Neural progenitor cell (in vitro differentiated cells): ENCODE measurements around the gene ADCY9. TPM values are rescaled to one million over a fixed set of nuclear protein-coding genes. Genes with fewer than 3 reads are reported as not detected.
"Not testable (repeated sequence)": the region's sequence is repeated elsewhere in the genome, so short reads cannot be mapped to it uniquely, and the experiment has no call there.

ENCODE experiments used
- DNase-seq: peaks from one replicate; pipeline ENCODE4 v3.0.0-alpha.2; 2016; ENCODE audit warnings: low spot score
- H2AFZ ChIP-seq: fragments of 200-600 bp; sonication (generic); replicated peaks from 2 replicates; pipeline ENCODE4 v1.6.1; 2016; ENCODE audit warnings: antibody characterized with exemption
- H3F3A ChIP-seq: fragments of 200-600 bp; sonication (generic); 2 replicates; pipeline ENCODE4 v1.6.1; 2016; ENCODE audit warnings: antibody characterized with exemption, low read depth
- H3K27ac ChIP-seq: fragments of 200-600 bp; sonication (generic); 2 replicates; pipeline ENCODE4 v1.5.1; 2016; ENCODE audit warnings: mild to moderate bottlenecking
- H3K27me3 ChIP-seq: fragments of 200-600 bp; sonication (generic); 2 replicates; pipeline ENCODE4 v1.6.1; 2016; ENCODE audit warnings: mild to moderate bottlenecking, moderate library complexity
- H3K36me3 ChIP-seq: fragments of 200-600 bp; sonication (generic); 2 replicates; pipeline ENCODE4 v1.5.1; 2016
- H3K4me1 ChIP-seq: fragments of 200-600 bp; sonication (generic); 2 replicates; pipeline ENCODE4 v1.6.1; 2016; ENCODE audit warnings: mixed run types
- H3K4me2 ChIP-seq: fragments of 200-600 bp; sonication (generic); 2 replicates; pipeline ENCODE4 v1.6.1; 2016
- H3K4me3 ChIP-seq: fragments of 200-600 bp; sonication (generic); 2 replicates; pipeline ENCODE4 v1.5.1; 2016
- H3K79me2 ChIP-seq: fragments of 200-600 bp; sonication (generic); 2 replicates; pipeline ENCODE4 v1.6.1; 2016; ENCODE audit warnings: low read depth
- H3K9ac ChIP-seq: fragments of 200-600 bp; sonication (generic); 2 replicates; pipeline ENCODE4 v1.6.1; 2016
- H3K9me3 ChIP-seq: fragments of 200-600 bp; sonication (generic); 2 replicates; pipeline ENCODE4 v1.5.1; 2016; ENCODE audit warnings: low read depth
- H4K20me1 ChIP-seq: fragments of 200-600 bp; sonication (generic); 2 replicates; pipeline ENCODE4 v1.6.1; 2016; ENCODE audit warnings: low read depth
- H3K27ac Mint-ChIP-seq: 3 replicates; pipeline ENCODE4 v1.8.0; 2021; ENCODE audit warnings: mixed read lengths
- H3K27me3 Mint-ChIP-seq: 2 replicates; pipeline ENCODE4 v1.8.0; 2022; ENCODE audit warnings: low read depth, mild to moderate bottlenecking, inconsistent platforms, moderate library complexity, mixed read lengths; ENCODE audit not compliant: insufficient read depth
- H3K36me3 Mint-ChIP-seq: 3 replicates; pipeline ENCODE4 v1.8.0; 2021; ENCODE audit warnings: mixed read lengths
- H3K4me1 Mint-ChIP-seq: 3 replicates; pipeline ENCODE4 v1.8.0; 2021; ENCODE audit warnings: mixed read lengths
- H3K4me3 Mint-ChIP-seq: 3 replicates; pipeline ENCODE4 v1.8.0; 2021; ENCODE audit warnings: mild to moderate bottlenecking, moderate library complexity, mixed read lengths
- H3K9me3 Mint-ChIP-seq: 3 replicates; pipeline ENCODE4 v1.8.0; 2020; ENCODE audit warnings: mixed read lengths
- EZH2 ChIP-seq: fragments of 200-600 bp; sonication (generic); IDR thresholded peaks from 2 replicates; pipeline ENCODE4 v1.6.1; 2017; ENCODE audit warnings: antibody characterized with exemption, mild to moderate bottlenecking, moderate library complexity
- EZH2phosphoT487 ChIP-seq: fragments of 200-600 bp; sonication (generic); IDR thresholded peaks from 2 replicates; pipeline ENCODE4 v1.6.1; 2017; ENCODE audit warnings: antibody characterized with exemption
- total RNA-seq: library from RNA; depleted of rRNA; stranded (reverse); fragments of >200 nt; gene quantifications from 2 replicates; pipeline ENCODE4 v1.2.3, GENCODE V29; 2015; ENCODE audit warnings: low replicate concordance
- TF ChIP-seq, protein P1 (sequence below): fragments of 200-600 bp; sonication (generic); IDR thresholded peaks from 2 replicates; pipeline ENCODE4 v1.5.1; 2017; ENCODE audit warnings: antibody characterized with exemption, mild to moderate bottlenecking

Gene ADCY9
- total RNA-seq, 1 donor from 2014 or later: 1.2 TPM

DNA sequence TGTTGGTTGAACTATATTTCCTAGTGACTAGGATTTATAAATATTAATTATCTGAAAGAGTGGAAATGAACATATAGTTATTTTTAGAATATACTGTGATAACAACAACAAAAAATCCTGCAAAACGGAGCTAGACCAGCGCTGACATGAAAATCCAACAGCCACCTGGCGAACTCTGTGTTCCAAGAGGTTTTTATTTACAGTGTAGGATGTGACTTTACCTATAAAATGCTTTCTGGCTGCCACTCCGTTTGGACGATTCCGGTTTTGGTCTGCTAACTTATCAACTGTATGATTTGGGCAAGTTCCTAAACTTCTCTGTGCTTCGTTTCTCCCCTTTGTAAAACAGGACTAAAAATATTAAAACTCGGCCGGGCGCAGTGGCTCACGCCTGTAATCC lies 73.7 kb downstream of the ADCY9 start:
- Mint-ChIP-seq H3K27me3 (no peaks in the 10 kb centered on the region), H3K9me3 (no peaks in the 10 kb centered on the region), H3K36me3 (no peaks in the 10 kb centered on the region), H3K4me1 (peaks cover 6% of the 10 kb centered on the region), H3K27ac (no peak overlapping the region), H3K4me3 (no peak overlapping the region)
- Histone ChIP-seq H3F3A (no peaks in the 10 kb centered on the region), H2AFZ (no peak overlapping the region), H3K4me3 (no peak overlapping the region), H3K4me2 (no peak overlapping the region), H3K27ac (no peak overlapping the region), H3K36me3 (no peaks in the 10 kb centered on the region), H3K9me3 (no peaks in the 10 kb centered on the region), H3K79me2 (no peaks in the 10 kb centered on the region), H3K4me1 (no peaks in the 10 kb centered on the region), H4K20me1 (no peaks in the 10 kb centered on the region), H3K27me3 (no peaks in the 10 kb centered on the region), H3K9ac (no peak overlapping the region)
- no peak for DNase-seq
- TF ChIP-seq, protein P1, sequence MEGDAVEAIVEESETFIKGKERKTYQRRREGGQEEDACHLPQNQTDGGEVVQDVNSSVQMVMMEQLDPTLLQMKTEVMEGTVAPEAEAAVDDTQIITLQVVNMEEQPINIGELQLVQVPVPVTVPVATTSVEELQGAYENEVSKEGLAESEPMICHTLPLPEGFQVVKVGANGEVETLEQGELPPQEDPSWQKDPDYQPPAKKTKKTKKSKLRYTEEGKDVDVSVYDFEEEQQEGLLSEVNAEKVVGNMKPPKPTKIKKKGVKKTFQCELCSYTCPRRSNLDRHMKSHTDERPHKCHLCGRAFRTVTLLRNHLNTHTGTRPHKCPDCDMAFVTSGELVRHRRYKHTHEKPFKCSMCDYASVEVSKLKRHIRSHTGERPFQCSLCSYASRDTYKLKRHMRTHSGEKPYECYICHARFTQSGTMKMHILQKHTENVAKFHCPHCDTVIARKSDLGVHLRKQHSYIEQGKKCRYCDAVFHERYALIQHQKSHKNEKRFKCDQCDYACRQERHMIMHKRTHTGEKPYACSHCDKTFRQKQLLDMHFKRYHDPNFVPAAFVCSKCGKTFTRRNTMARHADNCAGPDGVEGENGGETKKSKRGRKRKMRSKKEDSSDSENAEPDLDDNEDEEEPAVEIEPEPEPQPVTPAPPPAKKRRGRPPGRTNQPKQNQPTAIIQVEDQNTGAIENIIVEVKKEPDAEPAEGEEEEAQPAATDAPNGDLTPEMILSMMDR: no peak
- no peak for TF ChIP-seq EZH2
- TF ChIP-seq EZH2phosphoT487: no peak

DNA sequence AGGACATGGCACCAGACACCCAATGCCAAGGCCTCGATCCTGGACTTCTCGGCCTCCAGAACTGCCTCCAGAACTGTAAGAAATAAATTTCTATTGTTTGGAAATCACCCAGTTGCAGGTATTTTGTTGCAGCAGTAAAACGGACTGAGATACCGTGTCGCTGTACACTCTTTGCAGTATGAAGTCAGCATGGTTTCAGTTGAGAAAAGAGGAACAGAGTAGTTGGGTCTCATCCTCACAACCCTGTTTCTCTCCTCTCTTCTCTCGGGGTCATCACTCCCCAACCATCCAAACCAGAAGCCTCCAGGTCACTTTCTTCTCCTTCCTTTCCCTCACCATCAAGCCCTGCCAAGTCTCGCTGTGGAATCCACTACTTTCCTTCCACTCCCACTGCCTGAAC lies 77.8 kb downstream of the ADCY9 start:
- H3K4me2 ChIP-seq: no peak overlapping the region
- H3K4me3 Mint-ChIP-seq: no peak overlapping the region
- H4K20me1 ChIP-seq: no peaks in the 10 kb centered on the region
- H3K27ac Mint-ChIP-seq: no peak overlapping the region
- H2AFZ ChIP-seq: no peak overlapping the region
- H3K27ac ChIP-seq: no peak overlapping the region
- no peaks in the 10 kb centered on the region for H3K27me3 Mint-ChIP-seq
- H3K4me1 ChIP-seq: no peaks in the 10 kb centered on the region
- no peak for DNase-seq
- H3K36me3 Mint-ChIP-seq: no peaks in the 10 kb centered on the region
- H3K4me1 Mint-ChIP-seq: no peaks in the 10 kb centered on the region
- H3K9ac ChIP-seq: no peak overlapping the region
- no peak for TF ChIP-seq EZH2phosphoT487
- TF ChIP-seq, protein P1: no peak
- TF ChIP-seq EZH2: no peak
- no peaks in the 10 kb centered on the region for H3K9me3 Mint-ChIP-seq
- H3K36me3 ChIP-seq: no peaks in the 10 kb centered on the region
- H3F3A ChIP-seq: no peaks in the 10 kb centered on the region
- no peaks in the 10 kb centered on the region for H3K79me2 ChIP-seq
- H3K27me3 ChIP-seq: no peaks in the 10 kb centered on the region
- no peak overlapping the region for H3K4me3 ChIP-seq
- H3K9me3 ChIP-seq: no peaks in the 10 kb centered on the region

DNA sequence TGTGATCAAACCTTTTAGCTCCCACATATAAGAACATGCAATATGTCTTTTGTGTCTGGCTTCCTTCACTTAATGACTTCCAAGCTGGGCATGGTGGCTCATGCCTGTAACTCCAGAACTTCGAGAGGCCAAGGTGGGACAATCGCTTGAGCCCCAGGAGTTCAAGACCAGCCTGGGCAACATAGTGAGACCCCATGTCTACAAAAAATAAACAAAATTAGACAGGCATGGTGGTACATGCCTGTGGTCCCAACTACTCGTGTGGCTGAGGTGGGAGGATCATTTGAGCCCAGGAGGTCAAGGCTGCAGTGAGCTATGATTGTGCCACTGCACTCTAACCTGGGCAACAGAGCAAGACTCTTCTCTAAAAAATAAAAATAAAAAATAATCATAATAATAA lies 79.3 kb downstream of the ADCY9 start:
- H3K4me3 ChIP-seq, H3K9me3 Mint-ChIP-seq, H3K4me1 ChIP-seq, H3K4me1 Mint-ChIP-seq, H3K9ac ChIP-seq, H3F3A ChIP-seq, H3K36me3 ChIP-seq, DNase-seq, H3K4me3 Mint-ChIP-seq, H3K27me3 ChIP-seq, H3K27ac ChIP-seq, H4K20me1 ChIP-seq, H3K79me2 ChIP-seq, H3K36me3 Mint-ChIP-seq, H3K27ac Mint-ChIP-seq, H3K27me3 Mint-ChIP-seq, H3K9me3 ChIP-seq, H3K4me2 ChIP-seq, H2AFZ ChIP-seq: not testable (repeated sequence)

DNA sequence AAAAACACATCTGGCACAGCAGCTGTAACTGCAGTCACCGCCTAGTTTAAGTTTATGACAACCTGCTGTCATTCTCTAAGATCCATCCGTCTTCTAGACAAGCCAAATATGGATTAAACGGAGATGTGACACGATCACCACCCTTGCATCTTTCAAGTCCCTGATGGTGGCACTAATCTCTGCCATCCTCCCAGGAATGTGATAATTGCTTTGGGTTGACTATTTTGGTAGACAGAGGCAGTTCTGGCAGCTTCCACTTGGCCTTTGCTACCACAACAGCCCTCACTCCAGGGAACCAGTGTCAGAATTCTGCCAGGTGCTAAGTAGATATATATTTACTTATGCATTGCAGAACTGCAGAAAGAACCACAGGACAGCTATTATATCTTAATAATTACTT lies 81.3 kb downstream of the ADCY9 start:
- Histone ChIP-seq H3K4me1 (peaks cover under 1% of the 10 kb centered on the region), H4K20me1 (no peaks in the 10 kb centered on the region), H3K9me3 (no peaks in the 10 kb centered on the region), H3F3A (no peaks in the 10 kb centered on the region), H3K79me2 (no peaks in the 10 kb centered on the region), H3K4me2 (no peak overlapping the region), H3K36me3 (no peaks in the 10 kb centered on the region), H3K27ac (no peak overlapping the region), H3K27me3 (no peaks in the 10 kb centered on the region), H3K4me3 (no peak overlapping the region), H3K9ac (no peak overlapping the region), H2AFZ (no peak overlapping the region)
- DNase-seq: no peak
- Mint-ChIP-seq H3K4me3 (no peak overlapping the region), H3K36me3 (no peaks in the 10 kb centered on the region), H3K27ac (no peak overlapping the region), H3K27me3 (no peaks in the 10 kb centered on the region), H3K9me3 (no peaks in the 10 kb centered on the region), H3K4me1 (no peaks in the 10 kb centered on the region)
- TF ChIP-seq EZH2phosphoT487 (no peak), EZH2 (no peak)
- TF ChIP-seq, protein P1: no peak
